CD14-positive monocyte (primary cell): ENCODE data around the gene HMCN1. TPM values are rescaled to one million over a fixed set of nuclear protein-coding genes. Genes with fewer than 3 reads are reported as not detected.

ENCODE experiments used
- DNase-seq, 3 donors: peaks; one replicate each; pipeline ENCODE4 v3.0.0-alpha.2; 2011 to 2022
- H2AFZ ChIP-seq: 2 replicates; pipeline ENCODE4 v1.6.0; 2012; ENCODE audit warnings: mild to moderate bottlenecking, low read depth, low read length, inconsistent platforms; ENCODE audit not compliant: insufficient read depth, poor library complexity, severe bottlenecking
- H3K27ac ChIP-seq, 2 donors: 1 replicate in 1 of 2; 2 replicates in 1 of 2; pipeline ENCODE4 v1.5.1; 2012 to 2013; ENCODE audit warnings: low read length in 2 of 2, control low read depth in 1 of 2, inconsistent platforms in 1 of 2, low read depth in 1 of 2, mild to moderate bottlenecking in 1 of 2
- H3K27me3 ChIP-seq, 2 donors: one replicate each; pipeline versions ENCODE4 v1.6.0 to v1.6.1; 2011 to 2013; ENCODE audit warnings: low read length in 2 of 2; ENCODE audit not compliant: control insufficient read depth in 2 of 2, insufficient read depth in 2 of 2
- H3K36me3 ChIP-seq, 2 donors: replicated peaks in 1 of 2; 1 replicate in 1 of 2; 2 replicates in 1 of 2; pipeline versions ENCODE4 v1.5.1 to v1.6.1; 2012 to 2013; ENCODE audit warnings: low read length in 2 of 2, control low read depth in 1 of 2, inconsistent platforms in 1 of 2, mild to moderate bottlenecking in 1 of 2; ENCODE audit not compliant: insufficient read depth in 2 of 2, control insufficient read depth in 1 of 2
- H3K4me1 ChIP-seq, 2 donors: 1 replicate in 1 of 2; 2 replicates in 1 of 2; pipeline versions ENCODE4 v1.5.1 to v1.6.1; 2012 to 2013; ENCODE audit warnings: low read length in 2 of 2, control low read depth in 1 of 2, inconsistent platforms in 1 of 2, mild to moderate bottlenecking in 1 of 2, moderate library complexity in 1 of 2; ENCODE audit not compliant: insufficient read depth in 2 of 2, control insufficient read depth in 1 of 2
- H3K4me2 ChIP-seq: replicated peaks from 2 replicates; pipeline ENCODE3; 2012; ENCODE audit warnings: low read length, moderate library complexity, mild to moderate bottlenecking; ENCODE audit not compliant: poor library complexity, severe bottlenecking; ENCODE audit errors: extremely low read depth
- H3K4me3 ChIP-seq, 3 experiments: fragments of 200-600 bp in 1 of 3; sonication (generic) in 1 of 3; replicated peaks in 1 of 3; 1 replicate in 2 of 3; 2 replicates in 1 of 3; pipeline ENCODE4 v1.5.1; 2011 to 2013; ENCODE audit warnings: low read length in 3 of 3, mild to moderate bottlenecking in 3 of 3, control low read depth in 2 of 3, low read depth in 2 of 3, inconsistent platforms in 1 of 3, moderate library complexity in 1 of 3
- H3K79me2 ChIP-seq: 2 replicates; pipeline ENCODE4 v1.6.0; 2012; ENCODE audit warnings: mild to moderate bottlenecking, control low read depth, inconsistent platforms, low read length, moderate library complexity; ENCODE audit not compliant: insufficient read depth
- H3K9ac ChIP-seq: 2 replicates; pipeline ENCODE4 v1.6.0; 2017; ENCODE audit warnings: low read length, mild to moderate bottlenecking; ENCODE audit not compliant: insufficient read depth, poor library complexity, severe bottlenecking
- H3K9me3 ChIP-seq, 2 donors: replicated peaks in 1 of 2; 1 replicate in 1 of 2; 2 replicates in 1 of 2; pipeline versions ENCODE4 v1.5.1 to v1.6.1; 2012 to 2013; ENCODE audit warnings: low read length in 2 of 2, control low read depth in 1 of 2; ENCODE audit not compliant: control insufficient read depth in 1 of 2, insufficient read depth in 1 of 2
- H4K20me1 ChIP-seq: 2 replicates; pipeline ENCODE4 v1.6.0; 2012; ENCODE audit warnings: mild to moderate bottlenecking, low read length, control low read depth, moderate library complexity; ENCODE audit not compliant: insufficient read depth
- H3K27ac Mint-ChIP-seq, 7 donors: one replicate each; pipeline ENCODE4 v1.8.0; 2020; ENCODE audit warnings: mild to moderate bottlenecking in 7 of 7, mixed read lengths in 7 of 7, moderate library complexity in 6 of 7, inconsistent platforms in 2 of 7
- H3K27me3 Mint-ChIP-seq, 3 donors: one replicate each; pipeline ENCODE4 v1.8.0; 2021 to 2022; ENCODE audit warnings: low read depth in 3 of 3, mild to moderate bottlenecking in 3 of 3, mixed read lengths in 3 of 3, moderate library complexity in 3 of 3, inconsistent platforms in 1 of 3
- H3K36me3 Mint-ChIP-seq, 2 donors: one replicate each; pipeline ENCODE4 v1.8.0; 2020; ENCODE audit warnings: mixed read lengths in 2 of 2, inconsistent platforms in 1 of 2, mild to moderate bottlenecking in 1 of 2
- H3K4me1 Mint-ChIP-seq: one replicate; pipeline ENCODE4 v1.8.0; 2020; ENCODE audit warnings: mild to moderate bottlenecking, mixed read lengths
- H3K4me3 Mint-ChIP-seq, 2 donors: one replicate each; pipeline ENCODE4 v1.8.0; 2020; ENCODE audit warnings: mild to moderate bottlenecking in 2 of 2, mixed read lengths in 2 of 2, moderate library complexity in 1 of 2
- H3K9me3 Mint-ChIP-seq, 7 donors: one replicate each; pipeline ENCODE4 v1.8.0; 2020 to 2022; ENCODE audit warnings: mixed read lengths in 7 of 7, mild to moderate bottlenecking in 6 of 7, moderate library complexity in 6 of 7, inconsistent platforms in 2 of 7
- WGBS: methylation state at CpG from one replicate; pipeline ENCODE4 v1.1.5; 2013; ENCODE audit warnings: missing lambda C conversion rate; ENCODE audit not compliant: insufficient coverage; 5-methylcytosine and 5-hydroxymethylcytosine counted together
- intact Hi-C, 2 donors: fragments of 100-400 bp; cut with micrococcal nuclease; formaldehyde crosslinking; loops; one replicate each; pipeline versions ENCODE4 v1.15.0 to v1.15.1; 2023
- polyA plus RNA-seq, 3 donors: library from polyadenylated mRNA; depleted of rRNA in 1 of 3; unstranded in 2 of 3; stranded (reverse) in 1 of 3; fragments of 300-500 nt in 2 of 3; fragments of >200 nt in 1 of 3; fragmentation: Illumina TruSeq in 2 of 3; gene quantifications; 1 replicate in 2 of 3; 2 replicates in 1 of 3; pipeline ENCODE4 v1.2.3, GENCODE V29; 2012 to 2021
- TF ChIP-seq, protein P1 (sequence below): fragments of 200-600 bp; IDR thresholded peaks from one replicate; pipeline ENCODE4 v1.8.0; 2022; ENCODE audit warnings: antibody characterized with exemption, mild to moderate bottlenecking

Gene HMCN1
- polyA plus RNA-seq, 3 donors, result not detected

DNA sequence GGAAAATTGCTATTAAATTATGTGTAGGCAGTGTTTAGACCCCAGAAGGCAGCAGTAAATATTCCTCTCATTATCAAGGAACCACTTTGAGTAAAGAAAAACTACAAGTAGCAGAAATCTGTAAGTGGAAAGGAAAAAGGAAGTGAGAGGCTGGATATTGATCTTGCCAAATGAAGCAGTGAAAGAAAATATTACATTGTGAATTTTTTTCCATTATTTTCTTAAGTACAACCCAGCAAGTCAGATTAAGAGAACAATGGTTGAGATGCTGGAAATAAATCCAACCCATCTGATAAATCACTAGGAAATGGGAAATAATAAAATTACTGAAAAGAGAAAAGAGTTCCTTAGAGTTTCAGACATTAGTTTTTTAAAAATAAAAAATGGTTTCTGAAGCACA is 106.7 kb downstream of the HMCN1 start:
- H3K79me2 ChIP-seq, result no peaks in the 10 kb centered on the region
- H4K20me1 ChIP-seq, result no peaks in the 10 kb centered on the region
- no peak overlapping the region for H3K4me2 ChIP-seq
- H3K9ac ChIP-seq, result no peak overlapping the region
- Mint-ChIP-seq H3K9me3 (peaks cover 0 to 3% (median 0%) of the 10 kb centered on the region in 7 donors), H3K27ac (no peak overlapping the region), H3K27me3 (peaks cover 0 to 2% (median 0%) of the 10 kb centered on the region in 3 donors), H3K36me3 (no peaks in the 10 kb centered on the region), H3K4me3 (no peak overlapping the region), H3K4me1 (no peaks in the 10 kb centered on the region)
- no peak overlapping the region for H3K27ac ChIP-seq
- no peaks in the 10 kb centered on the region for H3K4me1 ChIP-seq
- H3K36me3 ChIP-seq, result no peaks in the 10 kb centered on the region
- H3K9me3 ChIP-seq, result no peaks in the 10 kb centered on the region
- TF ChIP-seq, protein P1, sequence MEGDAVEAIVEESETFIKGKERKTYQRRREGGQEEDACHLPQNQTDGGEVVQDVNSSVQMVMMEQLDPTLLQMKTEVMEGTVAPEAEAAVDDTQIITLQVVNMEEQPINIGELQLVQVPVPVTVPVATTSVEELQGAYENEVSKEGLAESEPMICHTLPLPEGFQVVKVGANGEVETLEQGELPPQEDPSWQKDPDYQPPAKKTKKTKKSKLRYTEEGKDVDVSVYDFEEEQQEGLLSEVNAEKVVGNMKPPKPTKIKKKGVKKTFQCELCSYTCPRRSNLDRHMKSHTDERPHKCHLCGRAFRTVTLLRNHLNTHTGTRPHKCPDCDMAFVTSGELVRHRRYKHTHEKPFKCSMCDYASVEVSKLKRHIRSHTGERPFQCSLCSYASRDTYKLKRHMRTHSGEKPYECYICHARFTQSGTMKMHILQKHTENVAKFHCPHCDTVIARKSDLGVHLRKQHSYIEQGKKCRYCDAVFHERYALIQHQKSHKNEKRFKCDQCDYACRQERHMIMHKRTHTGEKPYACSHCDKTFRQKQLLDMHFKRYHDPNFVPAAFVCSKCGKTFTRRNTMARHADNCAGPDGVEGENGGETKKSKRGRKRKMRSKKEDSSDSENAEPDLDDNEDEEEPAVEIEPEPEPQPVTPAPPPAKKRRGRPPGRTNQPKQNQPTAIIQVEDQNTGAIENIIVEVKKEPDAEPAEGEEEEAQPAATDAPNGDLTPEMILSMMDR, result no peak
- intact Hi-C loops, result no loop called here
- no peaks in the 10 kb centered on the region for H3K27me3 ChIP-seq
- no peak overlapping the region for H3K4me3 ChIP-seq
- H2AFZ ChIP-seq, result no peak overlapping the region
- DNase-seq, result no peak

DNA sequence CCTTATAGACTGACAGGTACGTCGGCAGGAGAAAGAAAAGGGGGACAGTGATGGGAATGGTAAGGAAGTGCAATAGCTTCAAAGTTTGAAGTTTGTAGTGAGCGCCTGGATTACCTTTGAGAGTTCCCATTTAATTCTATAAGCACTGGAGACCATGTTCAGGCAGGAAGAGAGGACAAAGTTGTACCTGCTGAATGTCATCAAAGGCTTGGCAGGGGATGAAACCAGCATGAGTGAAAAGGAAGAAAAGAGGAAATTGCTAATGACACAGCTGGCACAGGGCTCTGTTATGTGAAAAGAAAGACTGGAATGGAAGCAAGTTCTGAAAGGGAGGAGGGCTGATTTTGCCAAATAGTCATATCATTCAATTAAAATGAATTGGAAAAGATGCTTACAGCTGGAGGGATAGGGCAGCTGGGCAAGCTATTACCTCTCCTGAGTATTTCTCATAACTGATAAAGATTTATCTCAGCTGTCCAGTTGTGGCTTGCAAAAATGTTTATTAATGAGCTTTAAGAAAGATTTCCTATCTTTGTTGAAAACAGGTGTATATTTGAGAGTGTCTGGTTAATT is 109.2 kb downstream of the HMCN1 start:
- Histone ChIP-seq H3K4me1 (no peaks in the 10 kb centered on the region), H3K27ac (no peak overlapping the region), H3K4me2 (no peak overlapping the region), H4K20me1 (no peaks in the 10 kb centered on the region), H2AFZ (no peak overlapping the region), H3K9ac (no peak overlapping the region), H3K9me3 (no peaks in the 10 kb centered on the region), H3K79me2 (no peaks in the 10 kb centered on the region), H3K36me3 (no peaks in the 10 kb centered on the region), H3K27me3 (no peaks in the 10 kb centered on the region), H3K4me3 (no peak overlapping the region)
- 100% methylated on average over 3 of the region's 3 CpGs for WGBS
- peaks cover 0 to 2% (median 0%) of the 10 kb centered on the region in 3 donors for H3K27me3 Mint-ChIP-seq
- no peaks in the 10 kb centered on the region for H3K36me3 Mint-ChIP-seq
- intact Hi-C loops, result no loop called here
- peaks cover 0 to 3% (median 0%) of the 10 kb centered on the region in 7 donors for H3K9me3 Mint-ChIP-seq
- TF ChIP-seq, protein P1, result no peak
- H3K4me1 Mint-ChIP-seq, result no peaks in the 10 kb centered on the region
- no peak overlapping the region for H3K4me3 Mint-ChIP-seq
- no peak for DNase-seq
- H3K27ac Mint-ChIP-seq, result no peak overlapping the region
